K562 treated with DMSO at 1 percent for 48 hours (cell line): ENCODE data around the gene SLC25A13. TPM values are rescaled to one million over a fixed set of nuclear protein-coding genes. Genes with fewer than 3 reads are reported as not detected.

Source experiments
- total RNA-seq: library from RNA; unstranded; fragments of 300-600 nt; gene quantifications from 2 replicates; pipeline ENCODE4 v1.2.3, GENCODE V29; 2022; ENCODE audit warnings: low replicate concordance; ENCODE audit errors: extremely low read depth

The SLC25A13 gene, protein sequence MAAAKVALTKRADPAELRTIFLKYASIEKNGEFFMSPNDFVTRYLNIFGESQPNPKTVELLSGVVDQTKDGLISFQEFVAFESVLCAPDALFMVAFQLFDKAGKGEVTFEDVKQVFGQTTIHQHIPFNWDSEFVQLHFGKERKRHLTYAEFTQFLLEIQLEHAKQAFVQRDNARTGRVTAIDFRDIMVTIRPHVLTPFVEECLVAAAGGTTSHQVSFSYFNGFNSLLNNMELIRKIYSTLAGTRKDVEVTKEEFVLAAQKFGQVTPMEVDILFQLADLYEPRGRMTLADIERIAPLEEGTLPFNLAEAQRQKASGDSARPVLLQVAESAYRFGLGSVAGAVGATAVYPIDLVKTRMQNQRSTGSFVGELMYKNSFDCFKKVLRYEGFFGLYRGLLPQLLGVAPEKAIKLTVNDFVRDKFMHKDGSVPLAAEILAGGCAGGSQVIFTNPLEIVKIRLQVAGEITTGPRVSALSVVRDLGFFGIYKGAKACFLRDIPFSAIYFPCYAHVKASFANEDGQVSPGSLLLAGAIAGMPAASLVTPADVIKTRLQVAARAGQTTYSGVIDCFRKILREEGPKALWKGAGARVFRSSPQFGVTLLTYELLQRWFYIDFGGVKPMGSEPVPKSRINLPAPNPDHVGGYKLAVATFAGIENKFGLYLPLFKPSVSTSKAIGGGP
- total RNA-seq, result not detected in 2 replicates

DNA sequence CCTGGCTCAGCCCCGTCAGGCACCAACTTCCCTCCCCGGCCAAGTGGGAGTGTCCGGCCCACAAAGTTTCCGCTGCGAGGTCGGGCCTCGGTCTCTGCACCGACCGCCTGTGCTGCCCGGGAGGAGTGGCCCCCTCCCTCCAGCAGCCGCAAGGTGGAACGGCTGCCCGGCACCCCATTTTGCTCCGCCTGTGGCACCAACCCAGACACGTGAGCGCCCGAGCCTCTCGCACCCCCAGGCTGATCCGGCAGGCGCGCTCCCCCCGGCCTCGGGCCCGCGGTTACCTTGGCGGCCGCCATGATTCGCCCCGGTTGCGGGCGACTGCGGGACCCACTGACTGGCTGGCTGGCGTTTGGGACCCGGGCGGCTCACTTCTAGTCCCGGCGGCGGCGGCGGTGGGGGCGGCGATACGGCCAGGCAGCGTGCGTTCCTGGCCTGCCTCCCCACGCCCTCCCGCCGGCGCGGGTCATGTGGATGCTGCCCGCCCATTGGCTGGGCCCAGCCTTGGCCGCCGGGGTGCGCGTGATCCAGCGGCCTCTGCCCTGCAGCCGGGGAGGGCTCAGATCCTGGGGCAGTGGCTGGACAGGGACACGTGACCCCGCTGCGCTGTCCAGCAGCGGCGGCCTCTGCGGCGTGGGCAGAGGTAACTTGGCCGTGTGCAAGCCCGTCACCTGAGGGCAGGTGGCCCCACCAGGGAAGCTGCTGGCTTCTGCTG is at the start of gene SLC25A13:
TSS of gene SLC25A13 (minus strand) at position 441 of the 715 bp plus-strand sequence. CDS start at position 299, 142 bp downstream.

